ENCODE measurements around the gene VASP.

The VASP gene

DNA sequence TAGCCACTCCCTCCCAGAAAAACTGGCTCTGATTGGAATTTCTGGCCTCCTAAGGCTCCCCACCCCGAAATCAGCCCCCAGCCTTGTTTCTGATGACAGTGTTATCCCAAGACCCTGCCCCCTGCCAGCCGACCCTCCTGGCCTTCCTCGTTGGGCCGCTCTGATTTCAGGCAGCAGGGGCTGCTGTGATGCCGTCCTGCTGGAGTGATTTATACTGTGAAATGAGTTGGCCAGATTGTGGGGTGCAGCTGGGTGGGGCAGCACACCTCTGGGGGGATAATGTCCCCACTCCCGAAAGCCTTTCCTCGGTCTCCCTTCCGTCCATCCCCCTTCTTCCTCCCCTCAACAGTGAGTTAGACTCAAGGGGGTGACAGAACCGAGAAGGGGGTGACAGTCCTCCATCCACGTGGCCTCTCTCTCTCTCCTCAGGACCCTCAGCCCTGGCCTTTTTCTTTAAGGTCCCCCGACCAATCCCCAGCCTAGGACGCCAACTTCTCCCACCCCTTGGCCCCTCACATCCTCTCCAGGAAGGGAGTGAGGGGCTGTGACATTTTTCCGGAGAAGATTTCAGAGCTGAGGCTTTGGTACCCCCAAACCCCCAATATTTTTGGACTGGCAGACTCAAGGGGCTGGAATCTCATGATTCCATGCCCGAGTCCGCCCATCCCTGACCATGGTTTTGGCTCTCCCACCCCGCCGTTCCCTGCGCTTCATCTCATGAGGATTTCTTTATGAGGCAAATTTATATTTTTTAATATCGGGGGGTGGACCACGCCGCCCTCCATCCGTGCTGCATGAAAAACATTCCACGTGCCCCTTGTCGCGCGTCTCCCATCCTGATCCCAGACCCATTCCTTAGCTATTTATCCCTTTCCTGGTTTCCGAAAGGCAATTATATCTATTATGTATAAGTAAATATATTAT, 33.3 kb upstream of the VASP start:
- DNase-seq (ENCODE audit: low read depth in 2 of 2): no peak

DNA sequence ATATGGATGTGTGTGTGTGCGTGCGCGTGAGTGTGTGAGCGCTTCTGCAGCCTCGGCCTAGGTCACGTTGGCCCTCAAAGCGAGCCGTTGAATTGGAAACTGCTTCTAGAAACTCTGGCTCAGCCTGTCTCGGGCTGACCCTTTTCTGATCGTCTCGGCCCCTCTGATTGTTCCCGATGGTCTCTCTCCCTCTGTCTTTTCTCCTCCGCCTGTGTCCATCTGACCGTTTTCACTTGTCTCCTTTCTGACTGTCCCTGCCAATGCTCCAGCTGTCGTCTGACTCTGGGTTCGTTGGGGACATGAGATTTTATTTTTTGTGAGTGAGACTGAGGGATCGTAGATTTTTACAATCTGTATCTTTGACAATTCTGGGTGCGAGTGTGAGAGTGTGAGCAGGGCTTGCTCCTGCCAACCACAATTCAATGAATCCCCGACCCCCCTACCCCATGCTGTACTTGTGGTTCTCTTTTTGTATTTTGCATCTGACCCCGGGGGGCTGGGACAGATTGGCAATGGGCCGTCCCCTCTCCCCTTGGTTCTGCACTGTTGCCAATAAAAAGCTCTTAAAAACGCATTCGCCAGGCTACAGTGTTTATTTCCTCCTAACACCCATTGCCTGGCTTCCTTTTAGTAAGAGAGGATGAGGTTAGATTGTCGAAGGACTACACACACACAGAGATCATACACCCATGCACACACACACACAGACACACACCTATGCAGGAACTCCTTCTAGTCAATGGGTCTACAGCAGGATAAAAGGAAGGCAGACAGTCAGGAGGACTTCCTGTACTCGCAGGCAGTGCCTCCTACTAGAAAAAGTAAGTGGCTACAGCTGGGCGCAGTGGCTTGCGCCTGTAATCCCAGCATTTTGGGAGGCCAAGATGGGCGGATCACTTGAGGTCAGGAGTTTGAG, 32.4 kb upstream of the VASP start:
- DNase-seq (ENCODE audit: low read depth in 2 of 2): no peak

DNA sequence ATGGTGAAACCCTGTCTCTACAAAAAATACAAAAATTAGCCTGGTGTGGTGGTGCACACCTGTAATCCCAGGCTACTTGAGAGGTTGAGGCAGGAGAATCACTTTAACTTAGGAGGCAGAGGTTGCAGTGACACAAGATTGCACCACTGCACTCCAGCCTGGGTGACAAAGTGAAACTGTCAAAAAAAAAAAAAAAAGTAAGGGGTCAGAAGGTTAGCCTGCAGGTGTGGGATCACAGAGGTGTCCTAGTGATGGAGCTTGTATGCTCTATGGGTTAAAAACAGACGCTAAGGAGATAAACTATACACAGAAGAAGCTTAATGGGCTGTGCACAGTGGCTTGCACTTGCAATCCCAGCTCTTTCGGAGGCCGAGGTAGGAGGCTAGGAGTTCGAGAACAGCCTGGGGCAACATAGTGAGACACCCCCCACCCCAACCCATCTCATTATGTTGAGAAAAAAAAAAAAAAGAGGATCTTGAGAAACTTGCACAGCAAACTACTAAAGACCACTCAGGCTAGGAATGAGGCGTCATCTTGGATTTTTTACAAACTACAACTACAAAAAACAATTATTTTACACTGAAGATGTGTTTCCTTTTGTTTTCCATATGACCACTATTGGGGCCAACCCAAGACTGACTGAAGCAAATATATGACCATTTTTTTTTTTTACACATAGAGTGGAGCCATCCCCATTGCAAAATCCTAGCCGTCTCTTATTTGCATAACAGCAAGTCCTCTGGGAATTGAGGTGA, 31.6 kb upstream of the VASP start:
- DNase-seq (ENCODE audit: low read depth in 2 of 2): no peak

DNA sequence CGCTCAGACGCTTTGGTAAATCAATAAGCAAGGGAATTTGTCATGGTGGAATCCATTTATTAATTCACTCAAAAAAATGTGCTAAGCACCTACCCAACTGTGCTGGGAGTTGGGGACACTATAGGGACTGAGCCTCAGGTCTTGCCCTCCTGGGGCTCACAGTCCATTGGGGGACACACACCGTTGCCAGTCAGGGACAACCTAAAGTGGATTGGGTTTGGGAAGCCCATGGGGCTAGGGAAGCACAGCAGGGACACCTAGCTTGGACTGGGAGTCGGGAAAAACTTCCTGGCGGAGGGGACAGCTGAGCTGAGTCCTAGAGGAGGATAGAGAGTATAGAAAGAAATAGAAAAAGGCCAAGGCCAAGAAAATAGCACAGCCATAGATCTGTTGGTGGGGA, 31.0 kb upstream of the VASP start:
- DNase-seq (ENCODE audit: low read depth in 2 of 2): no peak

DNA sequence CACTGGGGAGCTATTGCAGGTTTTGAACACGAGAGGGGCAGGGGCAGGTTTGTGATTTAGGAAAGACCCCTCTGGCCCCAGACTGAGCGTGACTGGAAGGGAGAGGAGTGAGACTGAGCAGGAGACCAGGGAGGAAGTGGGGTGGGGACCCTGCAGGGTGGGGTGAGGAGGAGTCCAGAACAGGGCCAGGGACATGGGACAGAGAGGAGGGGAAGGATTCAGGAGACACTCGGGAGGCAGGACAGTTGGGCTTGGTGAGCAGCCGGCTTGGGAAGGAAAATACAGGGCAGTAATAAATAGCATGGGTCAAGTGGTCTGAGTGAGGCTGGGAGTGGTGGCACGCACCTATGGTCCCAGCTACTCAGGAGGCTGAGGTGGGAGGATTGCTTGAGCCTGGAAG, 30.1 kb upstream of the VASP start:
- DNase-seq (ENCODE audit: low read depth in 2 of 2): no peak

DNA sequence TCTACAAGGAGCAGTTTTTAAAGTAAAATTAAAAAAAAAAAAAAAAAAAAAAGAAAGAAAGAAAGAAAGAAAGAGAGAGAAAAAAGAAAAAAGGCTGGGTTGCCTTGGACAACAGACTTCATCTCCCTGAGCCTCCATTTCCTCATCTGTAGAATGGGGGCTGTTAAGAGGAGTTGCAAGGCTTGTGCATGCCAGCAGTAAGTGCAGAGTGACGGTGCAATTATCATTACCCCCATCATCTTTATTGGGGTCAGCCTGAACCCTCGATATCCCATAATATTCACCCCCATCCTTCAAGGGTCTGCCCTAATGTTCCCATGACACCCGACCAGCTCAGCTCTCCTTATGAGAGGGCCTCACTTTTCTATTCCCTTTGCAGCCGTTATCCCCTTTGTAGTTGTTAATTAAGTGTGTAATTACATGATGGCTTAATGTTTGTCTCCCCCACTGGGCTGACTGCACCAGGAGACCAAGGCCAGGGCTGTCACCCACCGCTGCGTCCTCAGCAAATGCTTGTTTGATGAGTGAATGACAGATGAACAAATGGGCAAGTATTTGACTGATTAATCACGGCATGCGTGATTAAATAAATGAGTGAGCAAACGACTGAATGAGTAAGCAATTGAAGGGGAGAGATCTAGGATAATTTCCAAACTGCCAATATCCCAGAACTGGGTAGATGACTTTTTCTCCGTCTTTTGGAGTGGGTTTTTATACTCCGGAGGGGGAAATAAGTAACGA, 29.4 kb upstream of the VASP start:
- no peak for DNase-seq (ENCODE audit: low read depth in 2 of 2)

DNA sequence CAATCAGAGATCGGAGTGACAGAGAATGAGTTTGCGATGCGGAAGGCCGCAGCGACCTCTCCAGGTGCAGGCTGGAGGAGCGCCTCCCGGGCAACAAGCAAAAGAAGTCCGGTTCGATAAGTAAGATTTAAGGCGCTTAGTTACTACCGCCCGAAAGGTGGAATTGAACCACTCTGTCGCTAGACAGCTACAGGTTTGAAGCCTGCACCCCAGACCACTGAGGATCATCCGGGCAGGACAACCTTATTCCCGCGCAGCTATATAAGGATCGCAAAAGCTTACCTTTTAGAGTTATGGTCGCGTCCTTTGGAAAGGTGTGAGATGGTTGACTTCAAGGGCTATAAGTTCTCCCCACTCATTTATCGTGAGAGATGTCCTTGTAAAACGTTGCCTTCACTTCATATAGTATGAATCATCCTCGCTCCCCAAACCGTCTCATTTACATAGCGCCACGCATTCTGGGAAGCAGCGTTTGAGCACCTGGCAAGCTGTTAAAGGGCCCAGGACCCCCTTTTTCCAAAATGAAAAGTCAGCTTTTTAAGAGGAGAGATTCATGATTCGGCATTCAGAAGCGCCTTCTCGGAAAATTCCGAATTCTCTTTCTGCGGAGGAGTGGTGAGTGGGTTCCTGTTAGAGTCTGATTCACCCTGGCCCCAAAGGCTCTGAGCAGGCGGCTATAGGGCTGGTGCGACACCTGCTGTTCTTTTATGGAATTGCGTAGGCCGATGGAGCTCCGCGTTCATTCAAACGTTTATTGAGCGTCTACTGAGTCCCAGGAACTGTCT, 28.6 kb upstream of the VASP start:
- DNase-seq (ENCODE audit: low read depth in 2 of 2): peak; percentile 83 to 88

DNA sequence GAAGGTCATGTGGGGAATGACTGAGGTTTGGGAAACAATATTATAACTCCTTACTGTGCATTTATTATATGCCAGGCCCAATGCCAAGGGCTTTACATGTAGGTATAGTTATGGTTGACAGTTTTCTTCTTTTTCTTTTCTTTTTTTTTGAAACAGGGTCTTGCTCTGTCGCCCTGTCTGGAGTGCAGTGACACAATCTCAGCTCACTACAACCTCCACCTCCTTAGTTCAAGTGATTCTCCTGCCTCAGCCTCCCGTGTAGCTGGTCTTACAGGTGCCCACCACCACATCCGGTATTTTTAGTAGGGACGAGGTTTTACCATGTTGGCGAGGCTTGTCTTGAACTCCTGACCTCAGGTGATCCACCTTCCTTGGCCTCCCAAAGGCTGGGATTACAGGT, 24.2 kb upstream of the VASP start:
- DNase-seq (ENCODE audit: low read depth in 2 of 2): no peak

DNA sequence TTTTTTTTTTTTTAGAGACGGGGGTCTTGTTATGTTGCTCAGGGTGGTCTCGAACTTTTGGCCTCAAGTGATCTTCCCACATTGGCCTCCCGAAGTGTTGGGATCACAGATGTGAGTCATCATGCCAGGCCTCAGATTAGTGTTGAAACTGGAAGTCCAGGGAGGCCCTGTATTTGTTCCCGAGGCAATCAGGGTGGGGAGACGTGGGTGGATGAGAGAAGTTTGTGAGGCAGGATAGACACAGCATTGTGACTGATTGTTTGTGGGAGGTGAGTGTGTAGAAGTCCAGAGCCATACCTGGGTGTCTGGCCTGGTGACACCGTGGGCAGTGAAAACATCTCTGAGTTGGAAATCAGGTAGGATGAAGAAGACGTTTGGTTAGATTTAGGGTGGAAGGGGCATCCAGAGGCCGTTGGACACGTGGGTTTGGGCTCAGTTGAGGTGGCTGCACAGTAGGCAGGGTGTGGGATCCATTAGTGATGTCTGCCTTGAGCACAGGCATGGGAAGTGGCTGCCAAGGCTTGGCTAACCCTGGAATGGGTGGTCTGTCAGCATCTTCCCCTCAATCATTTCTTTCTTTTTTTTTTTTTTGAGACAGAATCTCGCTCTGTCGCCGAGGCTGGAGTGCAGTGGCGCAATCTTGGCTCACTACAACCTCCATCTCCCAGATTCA, 22.9 kb upstream of the VASP start:
- no peak for DNase-seq (ENCODE audit: low read depth in 2 of 2)

DNA sequence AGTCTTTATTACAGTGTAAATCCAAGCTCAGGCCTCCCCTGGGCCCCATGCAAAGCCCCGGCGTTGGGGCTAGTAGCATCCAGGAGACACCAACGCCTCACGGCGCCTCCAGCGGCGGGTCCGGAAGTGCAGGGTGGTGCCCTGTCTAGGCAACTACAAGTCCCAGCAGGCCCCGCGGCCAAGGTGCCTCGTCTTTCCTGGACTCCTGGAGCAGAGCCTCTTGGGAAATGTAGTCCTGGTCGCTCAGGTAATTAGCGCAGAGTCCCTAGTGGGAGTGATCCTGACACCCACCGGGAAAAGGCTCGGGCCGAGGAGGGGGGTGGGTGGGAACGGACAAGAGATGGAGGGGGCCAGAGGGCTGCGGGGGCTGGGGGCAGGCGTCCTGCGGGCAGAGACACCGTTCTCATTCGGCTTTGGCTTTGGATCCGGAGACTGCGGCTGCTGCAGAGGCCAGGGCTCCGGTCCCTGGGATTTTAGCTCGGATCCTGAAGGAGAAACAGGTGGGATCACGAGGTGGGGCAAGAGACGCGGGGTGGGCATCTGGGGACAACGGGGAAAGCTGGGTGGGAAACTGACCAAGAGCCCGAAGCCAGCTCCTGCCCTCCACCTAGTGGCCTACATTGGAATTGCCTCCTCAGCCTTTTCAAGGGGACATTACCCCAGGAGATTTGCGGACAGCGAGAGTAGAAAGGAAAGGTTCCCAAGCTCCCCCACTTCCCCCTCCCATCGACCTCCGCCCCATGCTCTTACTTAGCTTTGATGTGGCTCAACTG, 21.8 kb upstream of the VASP start:
- DNase-seq (ENCODE audit: low read depth in 2 of 2): peak; percentile 92 to 96

DNA sequence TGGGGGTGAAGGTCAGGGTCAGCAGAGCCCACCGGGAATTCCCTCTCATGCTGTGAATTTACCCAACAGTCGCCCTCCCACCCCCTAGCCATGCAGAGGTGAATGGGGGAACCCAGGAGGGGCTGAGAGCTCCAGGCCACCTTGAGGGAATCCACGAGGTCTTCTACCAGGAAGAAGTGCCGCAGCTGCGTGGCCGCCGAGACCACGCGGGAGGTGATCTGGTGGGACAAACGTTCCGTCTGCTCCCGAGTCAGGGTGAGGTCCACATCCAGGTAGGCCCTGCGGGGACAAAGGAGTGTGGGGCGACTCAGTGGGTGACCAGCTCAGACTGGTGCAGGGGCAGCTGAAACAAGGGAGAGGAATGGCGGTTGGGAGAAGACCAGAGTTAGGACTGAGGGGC, 18.6 kb upstream of the VASP start:
- no peak for DNase-seq (ENCODE audit: low read depth in 2 of 2)

DNA sequence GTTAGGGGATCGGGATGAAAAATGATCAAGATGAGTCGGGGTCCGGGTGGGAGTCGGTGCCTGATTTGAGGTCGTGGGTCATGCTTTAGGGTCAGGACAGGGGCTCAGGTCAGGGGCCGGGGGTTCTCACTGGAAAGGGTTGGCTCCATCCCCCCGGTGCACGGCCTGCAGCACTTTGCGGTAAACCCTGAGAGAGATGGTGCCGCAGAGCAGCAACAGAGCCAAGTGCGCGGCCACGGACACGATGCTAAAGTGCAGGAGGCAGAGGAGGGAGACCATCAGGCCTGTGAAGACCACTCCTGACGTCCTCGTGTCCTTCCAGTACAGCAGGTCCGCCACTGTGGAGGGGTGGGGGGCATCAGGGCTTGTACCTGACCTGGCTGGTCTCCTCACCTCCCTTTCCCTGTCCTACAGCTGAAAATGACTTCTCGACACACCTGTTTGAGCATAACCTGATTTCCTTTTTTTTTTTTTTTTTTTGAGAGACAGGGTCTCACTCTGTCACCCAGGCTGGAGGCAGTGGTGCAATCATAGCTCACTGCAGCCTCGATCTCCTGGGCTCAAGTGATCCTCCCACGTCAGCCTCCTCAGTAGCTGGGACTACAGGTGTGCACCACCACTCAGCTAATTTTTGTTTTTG, 17.9 kb upstream of the VASP start:
- no peak for DNase-seq (ENCODE audit: low read depth in 2 of 2)

DNA sequence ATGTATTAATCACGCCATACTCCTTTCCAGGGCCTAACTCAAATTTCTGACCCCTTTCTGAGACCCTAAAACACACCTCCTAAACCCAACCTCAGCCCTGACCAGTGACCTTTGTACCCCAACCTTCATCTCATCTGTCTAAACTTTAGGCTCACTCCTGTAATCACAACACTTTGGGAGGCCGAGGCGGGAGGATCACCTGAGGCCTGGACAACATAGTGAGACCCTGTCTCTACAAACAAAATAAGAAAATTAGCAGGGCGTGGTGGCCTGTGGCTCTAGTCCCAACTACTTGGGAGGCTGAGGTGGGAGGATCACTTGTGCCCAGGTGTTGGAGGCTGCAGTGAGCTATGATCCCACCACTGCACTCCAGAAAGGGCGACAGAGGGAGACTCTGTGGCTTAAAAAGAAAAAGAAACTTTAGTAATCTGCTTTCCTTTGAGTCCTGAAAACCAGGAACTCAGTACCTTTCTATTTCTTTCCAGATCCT, 15.1 kb upstream of the VASP start:
- DNase-seq (ENCODE audit: low read depth in 2 of 2): no peak

DNA sequence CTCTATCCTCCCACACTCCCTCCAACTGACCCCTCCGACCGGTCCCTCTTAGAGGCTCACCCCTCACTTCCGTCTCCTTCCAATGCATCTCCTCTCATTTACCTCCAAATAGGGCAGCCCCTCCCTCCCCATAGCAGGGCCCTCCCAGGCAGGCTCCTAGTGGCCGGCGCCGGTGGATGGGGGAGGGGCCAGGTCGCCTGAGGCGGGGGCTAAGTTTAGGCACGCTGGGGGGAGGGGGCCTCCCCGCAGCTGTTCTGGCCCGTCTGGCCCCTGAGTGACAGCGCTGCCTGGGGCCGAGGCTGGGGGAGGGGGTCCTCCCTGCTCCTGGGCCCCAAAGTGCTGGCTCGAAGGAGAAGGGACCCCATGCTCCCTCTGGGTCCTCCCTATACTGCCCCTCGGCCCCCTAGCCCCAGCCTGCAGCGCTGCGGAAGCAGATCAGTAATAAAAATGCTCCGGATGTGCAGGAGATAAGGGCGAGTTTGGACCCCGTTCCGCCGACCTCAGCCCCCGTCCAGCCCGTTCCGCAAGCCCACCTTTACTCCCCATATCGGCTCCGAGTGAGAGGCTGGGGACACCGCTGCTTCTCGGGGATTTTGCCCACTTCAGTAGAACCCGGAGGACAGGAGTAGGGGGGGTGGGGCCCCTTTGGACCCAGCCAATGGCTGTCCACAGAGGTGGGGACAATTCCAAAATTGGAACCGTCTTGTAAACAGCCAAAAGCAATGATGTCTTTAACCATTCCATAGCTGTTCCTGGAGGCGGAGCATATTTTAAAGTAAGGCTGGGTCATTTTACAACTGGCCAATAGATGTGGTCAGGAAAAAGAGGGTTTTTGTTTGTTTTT, 14.4 kb upstream of the VASP start:
- DNase-seq (ENCODE audit: low read depth in 2 of 2): no peak

DNA sequence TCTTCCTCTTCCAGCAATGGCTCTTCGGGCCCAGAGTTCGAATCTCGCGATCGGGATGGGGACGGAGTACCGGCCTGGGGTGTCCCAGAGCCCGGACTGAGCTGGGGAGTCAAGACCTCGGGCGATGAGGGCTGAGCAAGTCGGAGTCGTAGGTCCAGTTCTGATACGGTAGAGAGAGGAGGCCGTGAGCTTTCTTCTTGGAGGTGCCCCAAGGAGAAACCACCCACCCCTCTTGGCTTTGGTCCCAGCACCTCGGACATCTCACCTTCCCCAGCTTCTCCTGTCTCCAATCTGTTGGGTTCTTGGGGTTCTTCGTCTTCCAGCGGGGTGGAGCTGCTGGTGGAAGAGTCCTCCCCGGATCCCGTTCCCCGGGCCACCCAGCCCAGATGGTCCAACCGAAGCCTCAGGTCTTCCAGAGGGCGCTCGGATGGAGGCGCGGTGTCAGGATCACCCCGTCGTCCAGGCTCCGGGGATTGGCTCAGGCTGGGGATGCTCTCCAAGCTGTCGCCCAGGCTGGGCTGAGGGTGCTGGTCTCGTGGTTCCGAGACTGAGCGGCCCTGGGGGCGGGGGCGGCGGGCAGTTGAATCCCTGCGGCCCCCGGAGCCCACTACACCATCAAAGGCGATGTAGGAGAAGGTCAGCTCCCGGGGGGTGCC, 12.9 kb upstream of the VASP start:
- no peak for DNase-seq (ENCODE audit: low read depth in 2 of 2)

DNA sequence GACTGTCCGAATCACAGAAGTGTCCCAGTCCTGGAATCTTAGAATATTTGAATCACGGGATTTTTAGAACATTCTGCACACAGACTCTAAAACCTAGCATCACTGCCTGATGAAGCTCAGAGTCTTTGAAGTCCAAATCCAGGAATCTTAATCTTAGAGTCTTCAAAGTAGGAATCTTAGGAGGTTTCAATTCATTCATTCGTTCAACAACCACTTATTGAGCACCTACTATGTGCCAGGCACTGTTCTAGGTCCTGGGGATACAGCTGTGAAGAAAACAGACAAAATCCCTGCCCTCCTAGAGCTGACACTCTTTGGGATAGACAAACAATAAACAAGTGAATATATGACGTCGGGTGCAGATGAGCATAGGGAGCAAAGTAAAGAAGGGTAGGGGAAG, 12.1 kb upstream of the VASP start:
- no peak for DNase-seq (ENCODE audit: low read depth in 2 of 2)

DNA sequence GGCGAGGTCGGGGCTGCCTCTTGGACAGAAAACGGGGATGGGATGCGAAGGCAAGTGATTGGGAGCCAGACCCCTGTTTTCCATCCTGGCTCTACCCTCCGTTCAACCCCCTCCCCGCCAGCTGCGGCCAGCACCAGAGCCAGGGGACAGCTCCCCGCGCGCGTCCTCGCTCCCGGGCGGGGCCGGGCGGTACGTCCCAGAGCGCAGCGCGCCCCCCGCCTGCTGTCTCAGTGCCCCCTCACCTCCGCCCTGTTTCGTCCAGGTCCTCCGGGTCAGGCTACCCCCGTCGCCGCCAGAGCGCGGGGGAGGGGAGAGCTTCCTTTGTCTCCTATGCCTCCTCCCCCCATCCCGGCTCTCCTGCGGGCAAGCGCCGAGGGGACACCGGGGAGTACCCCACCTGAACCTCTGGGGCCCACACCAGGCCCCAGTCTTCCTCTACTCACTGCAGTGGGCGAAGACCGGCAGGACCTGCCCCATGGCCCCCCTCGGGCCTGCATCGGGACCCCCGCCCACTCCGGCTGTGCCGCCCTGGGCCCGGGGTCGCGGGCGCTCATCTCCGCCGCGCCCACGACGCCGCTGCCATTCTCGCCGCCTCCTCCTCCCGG, 10.8 kb upstream of the VASP start:
- no peak for DNase-seq (ENCODE audit: low read depth in 2 of 2)
